ENCODE data around the gene PSMB9.
A peak's percentile ranks its signal among the peaks of the same experiment; 100 is the strongest.

Gene PSMB9

DNA sequence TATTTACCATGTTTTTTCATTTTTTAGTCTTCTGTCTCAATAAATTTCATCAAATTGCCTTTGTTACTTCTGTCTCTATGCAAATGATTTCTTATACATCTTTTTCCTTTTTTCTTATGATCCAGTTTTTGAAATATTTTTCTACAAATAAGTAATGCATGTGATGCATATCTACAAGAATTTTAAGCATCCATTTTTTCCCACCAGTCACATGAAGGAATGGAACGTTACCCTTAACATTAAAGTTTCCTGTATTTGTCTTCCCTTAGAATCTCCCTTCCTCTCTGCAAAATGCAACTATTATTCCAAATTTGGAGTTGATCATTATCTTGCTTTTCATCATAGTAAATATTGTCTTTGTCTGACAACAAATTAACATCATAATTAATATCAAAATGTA is 35.5 kb downstream of the PSMB9 start:
- FAIRE-seq, result no peak
- no peak for DNase-seq (ENCODE audit: extremely low spot score, insufficient read length, low read depth)

DNA sequence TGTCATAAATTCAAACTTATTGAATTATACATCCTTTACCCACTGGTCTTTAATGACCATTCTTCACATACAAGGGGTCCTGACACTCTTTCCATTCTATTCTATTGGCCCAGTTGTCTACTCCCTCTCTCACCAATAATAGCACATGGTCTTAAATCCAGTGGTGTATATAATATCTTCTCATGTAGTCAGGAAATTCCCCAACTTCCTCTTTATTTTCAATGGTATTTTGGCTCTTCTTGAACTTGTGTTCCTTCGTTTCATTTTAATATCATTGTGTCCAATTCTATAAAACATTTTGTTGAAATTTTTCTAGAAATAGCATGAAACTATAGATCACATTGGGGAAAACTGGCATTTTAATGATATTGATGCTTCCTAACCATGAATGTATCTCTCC is 36.8 kb downstream of the PSMB9 start:
- FAIRE-seq, result no peak
- no peak for DNase-seq (ENCODE audit: extremely low spot score, insufficient read length, low read depth)

DNA sequence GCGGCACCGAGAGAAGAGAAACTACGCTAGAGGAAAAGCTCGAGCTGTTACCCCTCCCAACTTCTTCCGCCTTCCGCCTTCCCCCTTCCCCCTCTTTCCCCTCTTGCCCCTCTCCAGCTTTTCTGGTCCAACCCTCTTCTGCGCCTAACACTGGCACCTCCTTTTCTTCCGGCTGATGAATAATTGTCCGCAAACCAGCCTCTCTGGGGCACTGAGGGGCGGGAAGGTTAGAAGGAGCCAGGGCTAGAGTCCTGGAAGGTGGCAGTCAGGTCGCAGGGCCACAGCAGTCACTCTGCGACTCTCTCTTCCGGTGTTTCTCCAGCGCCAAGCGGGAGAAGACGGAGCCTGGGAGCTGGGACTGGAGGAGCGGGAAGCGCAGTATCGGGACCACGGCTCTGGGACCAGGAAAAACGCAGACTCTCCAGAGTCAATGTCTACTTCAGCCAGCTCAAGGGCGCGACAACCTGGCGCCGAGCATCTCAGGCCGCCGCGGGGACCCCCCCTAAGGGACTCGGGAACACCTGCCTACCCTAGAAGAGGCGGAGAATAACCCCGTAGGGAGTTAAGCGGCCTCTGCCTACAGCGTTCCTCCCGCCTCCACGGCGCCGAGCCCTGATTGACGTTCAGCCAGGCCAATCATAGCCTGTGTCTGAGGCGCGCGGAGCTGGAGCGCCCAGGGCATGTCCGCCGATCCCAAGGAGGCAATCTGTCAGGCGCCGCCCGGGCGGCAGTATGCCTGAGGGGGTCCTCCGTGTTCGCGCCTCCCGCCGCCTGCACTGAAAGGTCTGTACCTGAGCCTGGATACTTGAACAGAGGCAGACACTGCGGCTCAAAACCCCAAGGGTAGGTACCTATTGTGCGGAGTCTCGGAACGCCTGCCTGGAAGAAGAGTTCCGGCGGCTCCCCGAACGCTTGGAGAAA is 40.4 kb downstream of the PSMB9 start:
- DNase-seq (ENCODE audit: extremely low spot score, insufficient read length, low read depth), result peak; percentile 98
- FAIRE-seq, result peak; percentile 97

DNA sequence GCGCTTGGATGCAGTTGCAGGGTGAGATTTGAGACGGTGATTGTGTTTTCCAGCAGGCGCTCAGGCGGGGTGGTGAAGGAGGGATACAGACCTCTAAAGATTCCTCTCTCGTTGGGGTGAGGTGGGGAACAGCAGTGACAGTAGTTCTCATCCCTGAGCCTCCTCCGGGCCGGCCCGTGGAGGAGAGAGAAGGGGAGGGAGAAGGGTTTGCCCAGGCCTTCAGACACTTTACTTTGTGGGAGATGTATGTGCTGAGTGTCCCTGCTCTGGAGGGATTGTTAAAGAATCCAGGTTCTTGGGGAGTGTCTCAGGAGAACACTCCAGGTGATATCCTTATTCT is 41.0 kb downstream of the PSMB9 start:
- peak; percentile 9 for DNase-seq (ENCODE audit: extremely low spot score, insufficient read length, low read depth)
- FAIRE-seq, result no peak

DNA sequence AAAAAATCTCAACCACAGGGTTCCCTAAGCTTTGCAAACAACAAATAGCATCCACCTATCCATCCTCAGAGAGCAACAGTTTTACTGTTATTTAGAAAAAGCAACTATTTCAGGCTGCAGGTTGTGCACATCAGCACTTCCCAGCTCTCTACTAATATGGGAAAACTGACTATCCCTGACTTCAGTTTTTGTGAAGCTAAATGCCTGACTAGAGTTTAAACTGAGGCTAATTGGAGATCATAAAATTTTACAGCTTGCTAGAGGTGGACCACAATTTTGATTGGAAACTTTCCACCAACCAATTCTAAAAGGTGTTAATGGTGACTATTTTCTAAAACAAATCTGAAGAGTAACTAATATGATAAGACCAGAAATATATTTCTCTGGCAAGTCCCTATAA is 50.0 kb downstream of the PSMB9 start:
- DNase-seq (ENCODE audit: extremely low spot score, insufficient read length, low read depth) (no peak), FAIRE-seq (no peak)

DNA sequence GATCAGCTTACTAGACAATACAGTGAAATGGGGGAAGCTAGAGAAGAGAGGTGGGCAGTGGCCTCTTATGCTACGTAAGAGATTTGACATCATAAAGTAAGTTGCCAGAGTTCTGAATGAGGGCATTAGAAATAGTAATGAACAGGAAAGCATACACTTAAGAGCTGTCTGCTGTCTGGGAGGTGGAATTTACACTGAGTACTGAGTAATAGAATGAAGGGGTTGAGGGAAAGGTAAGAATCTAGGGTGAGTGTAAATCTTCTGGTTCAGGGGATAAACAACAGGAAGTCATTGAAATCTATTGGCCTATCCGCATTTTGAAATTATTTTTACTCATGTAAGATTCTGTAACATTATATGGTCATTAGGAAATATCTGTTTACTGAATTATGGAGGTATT is 51.1 kb downstream of the PSMB9 start:
- FAIRE-seq (no peak), DNase-seq (ENCODE audit: extremely low spot score, insufficient read length, low read depth) (no peak)

DNA sequence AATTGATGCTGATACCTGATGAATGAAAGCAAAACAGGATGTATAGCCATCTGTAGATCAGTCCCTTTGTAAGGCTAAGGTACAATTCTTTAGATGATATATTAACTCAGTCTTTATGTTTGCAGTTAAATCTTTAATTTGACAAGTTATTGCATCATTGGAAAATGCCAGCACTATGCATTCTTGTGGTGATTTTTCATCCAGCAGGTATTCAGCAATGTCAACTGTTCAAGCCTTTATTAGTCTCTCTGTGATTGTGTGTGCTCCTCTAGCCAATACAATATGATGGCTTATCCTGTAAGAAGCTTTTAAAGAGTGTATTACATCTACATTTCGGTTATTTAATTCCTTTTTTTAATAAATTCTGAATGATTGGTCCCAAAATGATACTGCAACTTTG is 52.5 kb downstream of the PSMB9 start:
- FAIRE-seq (no peak), DNase-seq (ENCODE audit: extremely low spot score, insufficient read length, low read depth) (no peak)

DNA sequence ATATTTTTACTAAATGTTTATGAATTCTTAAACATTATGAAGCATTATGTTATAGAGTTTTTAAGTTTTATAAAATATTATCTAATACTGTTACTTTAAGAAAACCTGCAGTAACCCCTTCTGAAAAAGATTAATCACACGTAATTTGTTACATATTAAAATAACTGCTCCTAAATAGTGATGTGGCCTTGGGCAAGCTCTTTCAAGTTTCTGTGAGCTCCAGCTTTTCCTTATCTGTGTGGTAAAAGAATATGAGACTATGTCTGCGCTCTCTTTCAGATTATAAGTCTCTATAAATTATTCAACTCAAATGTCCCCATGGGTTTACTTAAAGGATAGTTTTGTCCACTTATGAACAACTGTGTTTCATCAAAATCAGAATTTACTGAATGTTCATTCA is 54.9 kb downstream of the PSMB9 start:
- FAIRE-seq (no peak), DNase-seq (ENCODE audit: extremely low spot score, insufficient read length, low read depth) (no peak)
